Measurements from ENCODE around the gene UBE4B.
"Not testable (repeated sequence)": the region's sequence is repeated elsewhere in the genome, so short reads cannot be mapped to it uniquely, and the experiment has no call there.

Gene UBE4B

DNA sequence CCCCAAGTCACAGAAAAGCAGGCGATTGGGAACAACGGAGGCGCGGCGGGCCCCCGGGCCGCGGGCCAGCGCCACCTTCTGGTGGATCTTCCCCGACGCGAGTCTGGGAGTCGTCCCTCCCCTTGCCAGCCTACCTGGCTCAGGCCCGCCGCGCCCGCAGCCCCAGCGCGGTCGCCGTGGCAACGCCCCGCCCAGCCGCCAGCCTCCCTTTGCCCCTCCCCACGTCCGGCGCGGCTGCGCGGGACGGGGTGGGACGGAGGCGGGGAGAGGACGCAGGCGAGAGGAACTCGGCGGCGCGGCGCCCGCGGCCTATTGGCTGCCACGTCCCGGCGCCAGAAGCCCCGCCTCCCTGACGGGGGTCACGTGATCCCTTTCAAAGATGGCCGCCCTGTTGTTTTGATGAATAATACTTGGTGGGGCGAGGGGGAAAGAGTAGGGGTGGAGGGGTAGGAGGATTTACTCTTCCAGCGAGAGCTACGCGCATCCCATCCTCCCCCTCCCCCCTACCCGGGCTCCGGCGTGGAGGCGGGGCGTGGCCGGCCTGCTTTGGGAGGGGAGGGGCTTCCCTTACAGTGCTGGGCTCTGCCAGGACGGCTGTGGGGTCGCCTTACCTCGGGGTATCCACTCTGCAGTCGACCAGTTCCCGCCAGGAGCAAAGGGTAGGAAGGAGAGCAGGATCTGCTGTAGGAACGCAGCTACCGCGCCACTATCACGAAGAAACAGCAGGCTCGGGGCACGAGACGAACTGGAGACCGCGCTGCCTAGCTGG lies at the start of gene UBE4B:
UBE4B (plus strand) TSS at position 369 of the 769 bp plus-strand sequence. CDS start 713 bp downstream, outside the sequence.
- peak; percentile 100 for DNase-seq

DNA sequence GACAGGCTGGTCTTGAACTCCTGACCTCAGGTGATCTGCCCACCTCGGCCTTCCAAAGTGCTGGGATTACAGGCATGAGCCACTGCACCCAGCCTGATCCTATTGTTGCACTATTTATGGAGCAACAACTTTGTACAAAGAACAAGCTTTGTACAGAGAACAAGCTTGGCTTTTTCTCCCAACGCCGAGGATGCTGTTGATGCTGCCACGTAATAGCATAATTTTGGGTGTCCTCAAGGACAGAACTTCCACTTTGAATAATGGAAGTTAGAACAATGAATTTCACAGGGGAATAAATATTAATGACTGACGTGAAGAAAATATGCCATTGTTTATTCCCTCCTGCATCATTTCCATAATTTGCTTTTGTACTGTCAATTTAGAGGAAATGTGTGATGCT lies 48.5 kb upstream of the UBE4B start:
- DNase-seq = no peak

DNA sequence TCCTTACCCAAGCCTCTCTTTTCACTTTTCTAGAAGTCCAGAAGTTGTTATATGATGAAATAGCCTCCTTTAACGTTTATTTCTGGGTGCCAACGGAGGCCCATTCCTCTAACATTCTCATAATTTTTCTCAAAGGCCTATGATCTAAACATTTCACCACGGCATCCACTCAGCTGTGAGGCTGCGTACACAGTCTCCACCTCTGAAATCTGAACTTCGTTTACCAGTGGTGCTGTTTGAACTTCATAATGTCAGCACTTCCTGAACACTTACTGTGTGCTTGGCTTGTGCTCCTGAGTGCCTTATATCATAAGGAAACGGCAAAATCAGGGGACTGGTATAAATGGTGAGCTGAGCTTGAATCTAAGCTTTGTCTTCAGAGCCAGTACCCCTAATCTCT lies 47.8 kb upstream of the UBE4B start:
- DNase-seq = peak; percentile 89

DNA sequence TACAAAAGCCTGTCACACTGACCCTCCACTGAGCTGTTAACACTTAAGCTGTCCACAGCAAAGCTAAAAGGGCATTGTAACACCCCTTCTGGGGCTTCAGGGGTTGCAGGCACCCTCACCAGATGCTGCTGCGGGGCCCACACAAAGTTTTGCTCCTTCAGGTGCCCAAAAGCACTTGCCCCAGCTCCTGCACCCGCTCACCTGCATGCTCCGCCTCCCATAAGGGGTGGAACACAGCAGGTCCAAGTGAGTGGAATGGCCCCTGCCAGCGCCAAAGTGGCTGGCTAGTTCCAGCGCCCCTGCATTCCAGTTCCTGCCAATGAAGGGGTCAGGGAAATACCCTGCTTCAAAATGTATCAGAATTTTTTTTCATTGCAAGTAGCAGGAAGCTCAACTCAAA lies 43.0 kb upstream of the UBE4B start:
- no peak for DNase-seq

DNA sequence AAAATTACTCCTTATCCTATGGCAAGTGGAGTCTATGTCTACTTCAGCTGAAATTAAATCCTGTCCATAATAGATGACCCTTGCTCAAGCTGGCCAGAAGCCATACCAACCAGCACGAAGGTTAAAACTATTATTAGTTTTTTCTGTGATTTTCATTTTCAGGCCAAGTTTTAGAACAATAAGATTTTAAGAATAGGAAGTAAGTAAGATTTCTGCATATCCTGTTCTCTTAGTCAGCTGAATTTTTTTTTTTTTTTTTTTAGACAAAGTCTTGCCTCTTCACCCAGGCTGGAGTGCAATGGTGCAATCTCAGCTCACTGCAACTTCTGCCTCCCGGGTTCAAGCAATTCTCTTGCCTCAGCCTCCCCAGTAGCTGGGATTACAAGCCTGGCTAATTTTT lies 41.8 kb upstream of the UBE4B start:
- DNase-seq = no peak

DNA sequence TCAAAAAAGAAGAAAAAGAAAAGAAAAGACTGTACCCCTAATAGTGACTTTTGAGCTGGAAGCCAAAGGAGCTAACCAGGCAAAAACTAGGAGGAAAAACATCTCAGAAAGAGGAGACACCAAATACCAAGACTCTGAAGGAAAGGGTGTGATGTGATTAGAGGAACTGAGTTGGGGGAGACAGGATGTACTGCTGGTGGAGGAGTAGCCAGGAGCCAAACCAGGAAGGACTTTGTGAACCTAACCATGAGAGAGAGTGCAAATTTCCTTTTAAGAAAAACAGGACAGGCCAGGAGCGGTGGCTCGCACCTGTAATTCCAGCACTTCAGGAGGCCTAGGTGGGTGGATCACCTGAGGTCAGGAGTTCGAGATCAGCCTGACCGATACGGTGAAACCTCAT lies 39.8 kb upstream of the UBE4B start:
- DNase-seq = no peak

DNA sequence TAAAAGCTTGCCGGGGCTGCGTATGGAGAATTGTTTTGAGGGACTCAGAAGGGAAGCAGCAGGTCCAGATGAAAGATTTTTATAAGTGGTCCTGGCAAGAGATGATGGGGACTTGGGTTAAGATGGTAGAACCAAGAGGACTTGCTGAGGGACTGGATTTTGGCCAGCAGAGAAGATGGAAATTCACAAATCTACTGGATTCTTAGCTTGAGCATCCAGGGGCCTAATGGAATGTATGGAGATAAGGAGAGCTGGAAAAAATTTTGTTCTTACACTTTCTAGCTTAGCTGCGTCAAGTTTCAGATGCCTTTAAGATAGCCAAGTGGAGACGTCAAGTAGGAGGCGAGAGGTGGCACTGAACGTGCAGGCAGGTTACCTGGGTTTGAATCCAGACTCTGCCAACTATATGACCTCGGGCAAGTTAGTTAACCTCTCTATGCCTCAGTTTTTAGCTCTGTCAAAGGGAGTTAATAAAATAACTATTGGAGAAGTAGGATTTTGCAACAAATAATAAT lies 39.1 kb upstream of the UBE4B start:
- no peak for DNase-seq

DNA sequence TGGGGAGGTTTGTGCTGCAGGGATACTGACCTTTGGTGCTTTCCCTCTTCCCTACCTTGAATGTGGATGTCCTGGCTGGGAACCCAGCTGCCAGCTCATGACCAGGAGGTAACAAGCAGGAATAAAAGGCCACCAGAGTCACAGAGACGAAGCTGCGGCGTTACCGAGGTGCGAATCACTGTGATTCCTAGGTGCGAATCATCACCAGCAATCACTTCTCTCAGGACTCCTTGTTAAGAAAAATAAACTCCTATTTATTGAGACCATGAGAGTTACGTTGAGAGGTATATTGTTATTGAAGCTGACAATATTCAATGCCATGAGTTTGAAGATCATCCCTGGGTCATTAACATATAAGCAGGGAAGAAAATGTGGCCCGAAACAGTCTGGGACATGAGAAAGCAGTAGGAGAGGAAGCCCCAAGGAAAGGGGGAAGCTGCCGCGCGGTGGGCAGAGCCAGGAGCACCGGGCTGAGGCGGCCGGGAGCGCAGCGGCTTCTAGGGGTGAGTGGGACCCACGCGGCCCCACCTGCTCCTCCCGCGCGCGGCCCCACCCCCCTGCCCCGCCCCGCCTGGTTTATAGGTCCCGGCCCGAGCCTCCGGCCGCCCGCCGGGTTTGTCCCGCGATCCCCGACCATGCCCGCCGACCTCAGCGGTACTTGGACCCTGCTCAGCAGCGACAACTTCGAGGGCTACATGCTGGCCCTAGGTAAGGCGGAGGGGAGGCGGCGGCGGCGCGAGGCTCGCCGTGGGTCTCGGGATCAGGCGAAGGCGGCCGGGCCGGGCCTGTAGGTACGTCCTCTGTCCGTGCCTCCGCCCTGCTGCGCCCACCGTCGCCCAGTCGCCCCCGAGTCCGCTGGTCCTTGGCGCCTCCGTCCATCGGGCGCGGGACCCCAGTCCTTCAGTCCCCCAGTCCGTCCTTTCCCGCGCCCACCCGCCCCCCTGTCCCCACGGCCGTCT lies 35.9 kb upstream of the UBE4B start, which contains the start of gene RBP7:
RBP7 (plus strand) TSS at position 605 of the 959 bp plus-strand sequence; CDS start at position 636, 31 bp downstream.
- DNase-seq = peak; percentile 78

DNA sequence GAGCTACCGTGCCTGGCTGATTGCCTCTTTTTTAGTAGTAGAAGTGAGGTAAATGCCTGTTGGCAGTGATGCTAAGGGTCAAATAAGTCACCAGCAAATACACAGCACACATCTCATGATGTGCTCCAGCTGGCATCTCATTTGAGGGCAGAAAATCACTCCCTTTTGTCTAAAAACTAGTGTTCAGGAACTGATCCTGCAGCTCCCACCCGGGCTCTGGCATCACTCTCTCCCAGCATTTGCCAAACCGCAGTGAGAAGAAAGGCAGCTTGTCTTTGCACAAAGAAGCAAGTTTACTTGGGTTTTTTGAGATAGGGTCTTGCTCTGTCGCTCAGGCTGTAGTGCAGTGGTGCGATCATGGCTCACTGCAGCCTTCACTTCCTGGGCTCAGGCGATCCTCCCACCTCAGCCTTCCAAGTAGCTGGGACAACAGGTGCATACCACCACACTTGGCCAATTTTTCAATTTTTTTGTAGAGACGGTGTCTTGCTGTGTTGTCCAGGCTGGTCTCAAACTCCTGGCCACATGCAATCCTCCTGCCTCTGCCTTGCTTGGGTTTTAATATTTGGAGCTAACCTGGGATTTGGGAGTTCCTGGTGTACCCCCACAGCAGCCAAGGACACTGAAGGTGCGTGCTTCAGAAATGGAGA lies 31.6 kb upstream of the UBE4B start:
- DNase-seq = no peak

DNA sequence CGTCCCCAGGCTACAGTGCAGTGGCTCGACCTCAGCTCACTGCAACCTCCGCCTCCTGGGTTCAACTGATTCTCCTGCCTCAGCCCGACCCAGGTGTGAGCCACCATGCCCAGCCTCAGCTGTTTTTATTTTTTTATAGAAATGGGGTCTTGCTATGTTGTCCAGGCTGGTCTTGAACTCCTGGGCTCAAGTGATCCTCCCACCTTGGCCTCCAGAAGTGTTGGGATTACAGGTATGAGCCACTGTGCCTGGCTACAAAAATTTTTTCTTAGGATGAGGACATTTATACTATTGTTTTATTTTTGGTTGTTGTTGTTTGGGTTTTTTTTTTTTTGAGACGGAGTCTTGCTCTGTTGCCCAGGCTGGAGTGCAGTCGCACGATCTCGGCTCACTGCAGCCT lies 27.5 kb upstream of the UBE4B start:
- DNase-seq = not testable (repeated sequence)

DNA sequence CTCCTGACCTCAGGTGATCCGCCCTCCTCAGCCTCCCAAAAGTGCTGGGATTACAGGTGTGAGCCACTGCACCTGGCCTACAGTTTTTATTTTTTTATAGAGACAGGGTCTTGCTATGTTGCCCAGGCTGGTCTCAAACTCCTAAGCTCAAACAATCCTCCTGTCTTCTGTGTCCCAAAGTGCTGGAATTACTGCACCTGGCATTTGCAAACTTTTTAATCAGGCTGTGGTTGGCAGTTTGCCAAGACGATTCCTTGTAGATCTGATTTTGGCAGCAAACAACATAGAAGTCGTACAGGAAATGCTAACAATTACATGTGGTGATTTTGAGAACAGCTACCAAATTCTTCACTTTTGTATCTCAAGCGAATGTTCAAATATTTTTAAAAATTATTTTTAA lies 25.6 kb upstream of the UBE4B start:
- DNase-seq = no peak

DNA sequence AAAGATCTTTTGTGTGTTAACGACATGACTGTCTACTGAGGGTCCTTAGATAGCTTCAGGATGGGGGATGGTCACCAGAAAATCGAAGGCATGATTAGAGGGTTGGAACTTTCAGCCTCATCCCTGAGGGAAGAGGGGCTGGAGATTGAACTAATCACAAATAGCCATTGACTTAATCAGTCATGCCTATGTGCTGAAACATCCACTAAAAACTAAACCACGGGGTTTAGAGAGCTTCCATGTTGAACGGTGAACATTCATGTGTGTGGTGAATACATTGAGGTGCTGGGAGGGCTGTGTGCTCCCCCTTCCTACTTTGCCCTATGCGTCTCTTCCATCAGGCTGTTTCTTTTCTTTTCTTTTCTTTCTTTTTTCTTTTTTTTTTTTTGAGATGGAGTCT lies 18.7 kb upstream of the UBE4B start:
- DNase-seq = no peak

DNA sequence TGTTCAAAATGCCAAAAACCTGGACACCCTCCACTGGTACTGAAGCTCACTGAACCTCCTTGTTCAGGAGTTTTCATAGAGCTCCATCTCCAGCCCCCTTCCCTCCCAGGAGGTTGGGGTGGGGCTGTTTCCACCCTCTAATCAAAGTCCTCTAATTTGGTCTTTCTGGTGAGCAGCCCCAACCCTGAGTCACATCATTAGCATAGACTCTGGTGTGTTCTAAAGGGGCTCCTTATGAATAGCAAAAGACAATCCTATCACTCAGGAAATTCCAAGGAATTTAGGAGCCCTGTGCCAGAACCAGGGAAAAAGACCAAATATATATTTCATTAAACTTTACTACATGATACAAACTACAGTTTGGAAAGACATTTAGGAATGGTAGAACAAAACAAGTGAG lies 13.2 kb upstream of the UBE4B start:
- no peak for DNase-seq

DNA sequence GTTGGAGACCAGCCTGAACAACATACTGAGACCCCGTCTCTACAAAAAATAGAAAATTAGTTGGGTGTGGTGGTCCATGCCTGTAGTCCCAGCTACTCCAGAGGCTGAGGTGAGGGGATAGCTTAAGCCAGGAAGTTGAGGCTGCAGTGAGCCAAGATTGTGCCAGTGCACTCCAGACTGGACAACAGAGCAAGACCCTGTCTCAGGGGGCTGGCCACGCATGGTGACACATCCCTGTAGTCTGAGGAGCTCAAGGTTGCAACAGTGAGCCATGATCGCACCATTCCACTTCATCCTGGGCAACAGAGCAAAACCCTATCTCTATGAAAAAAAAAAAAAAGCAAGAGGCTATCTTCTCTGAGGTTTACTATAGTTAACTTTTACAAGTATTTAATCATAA lies 12.7 kb upstream of the UBE4B start:
- no peak for DNase-seq

DNA sequence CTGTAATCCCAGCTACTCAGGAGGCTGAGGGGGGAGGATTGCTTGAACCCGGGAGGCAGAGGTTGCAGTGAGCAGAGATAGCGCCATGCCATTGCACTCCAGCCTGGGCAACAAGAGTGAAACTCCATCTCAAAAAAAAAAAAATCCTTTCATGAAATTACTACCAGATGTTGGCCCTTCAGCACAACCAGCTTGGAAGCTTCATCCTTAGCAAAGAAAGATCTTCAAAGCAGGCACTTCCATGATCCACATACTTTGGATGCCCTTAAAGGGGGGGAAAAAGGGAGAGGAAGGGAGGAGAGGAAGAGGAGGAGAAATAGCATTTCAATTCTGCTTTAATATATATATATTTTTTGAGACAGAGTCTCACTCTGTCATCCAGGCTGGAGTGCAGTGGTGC lies 12.1 kb upstream of the UBE4B start:
- not testable (repeated sequence) for DNase-seq

DNA sequence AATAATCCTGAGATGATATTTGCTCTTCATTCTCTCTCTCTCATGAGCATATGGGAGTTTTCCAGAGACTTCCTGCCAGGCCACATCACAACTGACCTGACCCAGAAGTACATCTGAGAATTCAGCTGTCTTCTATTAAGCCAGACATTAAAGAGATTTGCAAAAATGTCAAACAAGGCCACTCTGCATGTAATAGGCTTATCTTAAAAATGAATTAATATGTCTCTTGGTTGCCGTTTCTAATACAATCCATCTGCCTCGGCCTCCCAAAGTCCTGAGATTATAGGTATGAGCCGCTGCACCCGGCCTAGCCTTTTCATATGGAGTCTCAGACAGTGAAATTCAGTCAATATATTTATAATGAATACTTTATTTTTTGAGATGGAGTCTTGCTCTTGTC lies 10.8 kb upstream of the UBE4B start:
- DNase-seq = not testable (repeated sequence)

DNA sequence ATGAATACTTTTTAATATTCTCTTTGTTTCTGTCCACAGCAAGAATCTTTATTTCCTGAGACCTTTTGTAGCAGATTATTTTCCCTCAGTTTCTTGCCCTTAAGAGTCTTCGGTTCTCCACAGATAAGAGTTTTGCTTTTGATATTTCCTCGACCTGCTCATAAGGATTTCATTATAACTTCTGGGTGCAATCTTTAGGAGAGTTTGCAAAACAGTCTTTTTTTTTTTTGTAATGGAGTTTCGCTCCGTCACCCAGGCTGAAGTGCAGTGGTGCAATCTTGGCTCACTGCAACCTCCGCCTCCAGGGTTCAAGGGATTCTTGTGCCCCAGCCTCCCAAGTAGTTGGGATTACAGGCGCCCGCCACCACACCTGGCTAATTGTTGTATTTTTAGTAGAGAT lies 10.1 kb upstream of the UBE4B start:
- DNase-seq = no peak

DNA sequence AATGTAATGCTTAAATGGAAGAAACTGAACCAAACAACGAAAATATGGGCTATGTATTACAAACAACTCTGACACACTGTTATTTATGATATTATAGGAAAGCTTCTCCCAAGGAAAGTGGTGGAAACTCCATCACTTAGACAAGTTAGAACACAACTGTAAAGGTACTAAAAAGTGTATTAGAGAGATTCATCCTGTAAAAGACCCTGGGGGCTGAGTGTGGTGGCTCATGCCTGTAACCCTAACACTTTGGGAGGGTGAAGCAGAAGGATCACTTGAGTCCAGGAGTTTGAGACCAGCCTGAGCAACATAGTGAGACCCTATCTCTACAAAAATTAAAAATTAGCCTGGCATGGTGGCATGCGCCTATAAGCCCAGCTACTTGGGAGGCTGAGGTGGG lies 7.4 kb upstream of the UBE4B start:
- DNase-seq = no peak

DNA sequence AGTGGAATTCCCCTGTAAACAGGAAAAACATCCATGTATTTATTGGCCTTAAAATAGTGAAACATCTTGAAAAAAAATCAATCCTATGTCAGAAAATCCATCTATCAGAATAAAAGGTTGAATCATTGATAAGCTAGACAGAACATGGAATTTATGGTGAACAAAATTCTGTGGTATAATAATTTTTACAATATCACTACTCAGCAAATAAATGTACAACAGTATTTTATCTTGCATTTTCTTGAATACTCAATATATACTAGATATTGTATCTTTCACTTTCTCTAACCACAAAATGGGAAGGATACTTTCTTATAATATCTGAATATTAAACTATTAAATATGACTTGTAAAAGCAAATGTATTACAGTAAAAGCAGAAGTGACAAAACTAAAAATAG lies 5.7 kb upstream of the UBE4B start:
- no peak for DNase-seq

DNA sequence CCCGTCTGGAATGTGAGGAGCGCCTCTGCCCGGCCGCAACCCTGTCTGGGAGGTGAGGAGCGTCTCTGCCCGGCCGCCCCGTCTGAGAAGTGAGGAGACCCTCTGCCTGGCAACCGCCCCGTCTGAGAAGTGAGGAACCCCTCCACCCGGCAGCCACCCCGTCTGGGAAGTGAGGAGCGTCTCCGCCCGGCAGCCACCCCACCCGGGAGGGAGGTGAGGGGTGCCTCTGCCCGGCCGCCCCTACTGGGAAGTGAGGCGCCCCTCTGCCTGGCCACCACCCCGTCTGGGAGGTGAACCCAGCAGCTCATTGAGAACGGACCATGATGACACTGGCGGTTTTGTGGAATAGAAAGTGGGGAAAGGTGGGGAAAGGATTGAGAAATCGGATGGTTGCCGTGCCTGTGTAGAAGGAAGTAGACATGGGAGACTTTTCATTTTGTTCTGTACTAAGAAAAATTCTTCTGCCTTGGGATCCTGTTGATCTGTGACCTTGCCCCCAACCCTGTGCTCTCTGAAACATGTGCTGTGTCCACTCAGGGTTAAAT lies 3.7 kb upstream of the UBE4B start:
- not testable (repeated sequence) for DNase-seq

DNA sequence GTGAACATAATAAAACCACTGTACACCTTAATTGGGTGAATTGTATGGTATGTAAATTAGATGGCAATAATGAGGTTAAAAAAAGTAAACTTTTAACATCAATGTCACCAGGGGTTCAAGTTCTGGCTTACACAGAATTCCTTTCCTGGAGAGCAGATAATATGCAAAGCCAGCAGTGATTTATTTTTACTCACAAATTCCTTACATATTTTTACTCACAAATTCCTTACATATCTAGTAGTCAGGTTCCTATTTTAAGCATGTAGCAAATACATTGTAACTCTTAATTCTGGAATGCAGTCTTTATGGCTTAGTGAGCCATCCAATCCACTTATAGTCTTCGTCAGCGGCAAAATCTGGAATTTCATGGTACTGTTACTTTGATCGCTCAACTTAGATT lies 1.3 kb upstream of the UBE4B start:
- DNase-seq = no peak

DNA sequence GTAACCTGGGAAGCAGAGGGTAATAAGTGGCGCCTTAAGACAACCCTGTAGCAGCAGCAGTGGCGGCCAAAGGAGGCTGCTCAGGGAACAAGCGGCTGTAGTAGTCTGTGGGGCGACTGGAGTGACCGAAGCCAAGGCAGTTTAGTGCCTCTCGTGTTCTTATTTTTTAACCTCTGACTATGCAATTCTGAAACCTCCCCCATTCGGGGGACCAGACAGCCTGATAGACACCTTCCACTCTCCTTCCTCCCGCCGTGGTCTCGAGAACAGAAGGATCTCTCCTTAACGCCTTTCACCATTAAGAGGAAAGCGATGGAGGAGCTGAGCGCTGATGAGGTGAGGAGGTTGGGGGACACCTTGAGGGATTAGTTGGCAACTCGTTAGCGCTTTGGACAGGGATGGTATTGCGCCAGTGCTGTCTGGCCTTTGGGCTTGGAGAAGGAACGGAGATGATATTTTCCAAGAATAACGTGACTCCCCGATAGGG lies 644 bp downstream of the UBE4B start:
- peak; percentile 94 for DNase-seq

DNA sequence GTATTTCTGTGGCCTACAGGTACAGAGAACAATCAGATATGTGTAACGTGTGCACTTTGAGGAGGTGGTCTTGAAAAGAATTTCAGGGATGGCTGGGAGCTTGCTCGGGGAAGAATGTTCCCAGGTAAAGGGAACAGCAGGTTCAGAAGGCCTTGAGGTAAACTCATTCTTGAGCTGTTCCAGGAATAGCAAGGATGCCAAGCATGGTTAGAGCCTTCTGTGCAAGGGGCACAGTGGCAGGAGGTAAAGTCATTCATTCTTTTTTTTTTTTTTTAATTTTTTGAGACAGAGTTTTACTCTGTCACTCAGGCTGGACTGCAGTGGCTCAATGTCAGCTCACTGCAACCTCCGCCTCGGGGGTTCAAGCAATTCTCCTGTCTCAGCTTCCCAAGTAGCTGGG lies 10.0 kb downstream of the UBE4B start:
- DNase-seq = no peak
